Central memory CD8-positive, alpha-beta T cell (primary cell): ENCODE measurements around the gene RAB11FIP5.
A peak's percentile ranks its signal among the peaks of the same experiment; 100 is the strongest.

Experiments
- ATAC-seq: fragments of 150-1000 bp; cut with Tn5 transposase; replicated peaks from 2 replicates; pipeline ENCODE4 v1.10.0; 2022; ENCODE audit warnings: mild to moderate bottlenecking, moderate FRiP score, moderate number of reproducible peaks; ENCODE audit not compliant: poor library complexity, severe bottlenecking; ENCODE audit errors: extremely low read depth
- DNase-seq, 2 donors: peaks; one replicate each; pipeline ENCODE4 v3.0.0; 2021; ENCODE audit warnings: low spot score in 2 of 2
- H3K27ac Mint-ChIP-seq: one replicate; pipeline ENCODE4 v1.8.0; 2022; ENCODE audit warnings: low read depth, mild to moderate bottlenecking, moderate library complexity, mixed read lengths
- H3K27me3 Mint-ChIP-seq: one replicate; pipeline ENCODE4 v1.8.0; 2022; ENCODE audit warnings: mixed read lengths
- H3K36me3 Mint-ChIP-seq: one replicate; pipeline ENCODE4 v1.8.0; 2022; ENCODE audit warnings: mild to moderate bottlenecking, moderate library complexity, mixed read lengths; ENCODE audit not compliant: insufficient read depth
- H3K4me1 Mint-ChIP-seq: one replicate; pipeline ENCODE4 v1.8.0; 2022; ENCODE audit warnings: mixed read lengths
- H3K4me3 Mint-ChIP-seq: one replicate; pipeline ENCODE4 v1.8.0; 2022; ENCODE audit warnings: mild to moderate bottlenecking, moderate library complexity, mixed read lengths
- H3K9me3 Mint-ChIP-seq: one replicate; pipeline ENCODE4 v1.8.0; 2022; ENCODE audit warnings: mixed read lengths

Gene RAB11FIP5

GRCh38 chr2:73076701-73077423, 35.9 kb downstream of the RAB11FIP5 start:
- no peak overlapping the region for H3K4me3 Mint-ChIP-seq
- H3K27me3 Mint-ChIP-seq: no peaks in the 10 kb centered on the region
- H3K4me1 Mint-ChIP-seq: peaks cover 5% of the 10 kb centered on the region
- DNase-seq (no peak), ATAC-seq (no peak)
- H3K36me3 Mint-ChIP-seq: peaks cover 6% of the 10 kb centered on the region
- no peak overlapping the region for H3K27ac Mint-ChIP-seq
- H3K9me3 Mint-ChIP-seq: no peaks in the 10 kb centered on the region

- H3K4me3 Mint-ChIP-seq: no peak overlapping the region
- no peaks in the 10 kb centered on the region for H3K27me3 Mint-ChIP-seq
- DNase-seq: no peak
- H3K27ac Mint-ChIP-seq: no peak overlapping the region
- peaks cover 8% of the 10 kb centered on the region for H3K4me1 Mint-ChIP-seq
- H3K9me3 Mint-ChIP-seq: no peaks in the 10 kb centered on the region
- peaks cover 13% of the 10 kb centered on the region for H3K36me3 Mint-ChIP-seq
- ATAC-seq: no peak
Measured at GRCh38 chr2:73075477-73076373, 37.0 kb downstream of the RAB11FIP5 start.

GRCh38 chr2:73074110-73075069, 38.4 kb downstream of the RAB11FIP5 start:
- H3K27ac Mint-ChIP-seq: no peak overlapping the region
- DNase-seq (no peak), ATAC-seq (no peak)
- H3K27me3 Mint-ChIP-seq: no peaks in the 10 kb centered on the region
- H3K4me3 Mint-ChIP-seq: no peak overlapping the region
- H3K9me3 Mint-ChIP-seq: no peaks in the 10 kb centered on the region
- peaks cover 18% of the 10 kb centered on the region for H3K4me1 Mint-ChIP-seq
- H3K36me3 Mint-ChIP-seq: peaks cover 16% of the 10 kb centered on the region

GRCh38 chr2:73072416-73072815, 40.3 kb downstream of the RAB11FIP5 start:
- DNase-seq (no peak), ATAC-seq (no peak)
- H3K36me3 Mint-ChIP-seq: peaks cover 16% of the 10 kb centered on the region
- H3K9me3 Mint-ChIP-seq: no peaks in the 10 kb centered on the region
- peak overlapping the region; percentile 93 for H3K4me3 Mint-ChIP-seq
- peaks cover 28% of the 10 kb centered on the region for H3K4me1 Mint-ChIP-seq
- H3K27ac Mint-ChIP-seq: no peak overlapping the region
- no peaks in the 10 kb centered on the region for H3K27me3 Mint-ChIP-seq

- Mint-ChIP-seq H3K9me3 (no peaks in the 10 kb centered on the region), H3K27me3 (no peaks in the 10 kb centered on the region), H3K27ac (no peak overlapping the region), H3K4me3 (peak overlapping the region; percentile 93), H3K4me1 (peaks cover 28% of the 10 kb centered on the region), H3K36me3 (peaks cover 16% of the 10 kb centered on the region)
- DNase-seq: no peak
- no peak for ATAC-seq
Measured at GRCh38 chr2:73072129-73072395, 40.7 kb downstream of the RAB11FIP5 start.

- Mint-ChIP-seq H3K27ac (peak within 1 kb of the TSS; percentile 92), H3K27me3 (no peaks in the 10 kb centered on the region), H3K4me1 (peaks cover 28% of the 10 kb centered on the region), H3K4me3 (peak within 1 kb of the TSS; percentile 93), H3K36me3 (peaks cover 16% of the 10 kb centered on the region), H3K9me3 (no peaks in the 10 kb centered on the region)
- ATAC-seq: peak; percentile 91
- peak; percentile 88 to 96 for DNase-seq
Measured at GRCh38 chr2:73071360-73072128, 41.2 kb downstream of the RAB11FIP5 start, which contains the start of gene SFXN5. SFXN5 (minus strand) TSS chr2:73071712; CDS start chr2:73071705, 7 bp downstream.

GRCh38 chr2:73070643-73071359, 41.9 kb downstream of the RAB11FIP5 start:
- Mint-ChIP-seq H3K9me3 (no peaks in the 10 kb centered on the region), H3K4me1 (peaks cover 28% of the 10 kb centered on the region), H3K27me3 (no peaks in the 10 kb centered on the region), H3K4me3 (peak overlapping the region; percentile 93), H3K36me3 (peaks cover 12% of the 10 kb centered on the region), H3K27ac (peak overlapping the region; percentile 92)
- ATAC-seq (no peak), DNase-seq (peak in 1 of 2 donors; percentile 25)

GRCh38 chr2:73069855-73070642, 42.7 kb downstream of the RAB11FIP5 start:
- Mint-ChIP-seq H3K27ac (peak overlapping the region; percentile 16), H3K9me3 (no peaks in the 10 kb centered on the region), H3K36me3 (peaks cover 12% of the 10 kb centered on the region), H3K27me3 (no peaks in the 10 kb centered on the region), H3K4me3 (peak overlapping the region; percentile 93), H3K4me1 (peaks cover 28% of the 10 kb centered on the region)
- no peak for DNase-seq
- no peak for ATAC-seq

- Mint-ChIP-seq H3K9me3 (no peaks in the 10 kb centered on the region), H3K4me1 (peaks cover 28% of the 10 kb centered on the region), H3K4me3 (peak overlapping the region; percentile 93), H3K36me3 (peaks cover 12% of the 10 kb centered on the region), H3K27ac (peak overlapping the region; percentile 16), H3K27me3 (no peaks in the 10 kb centered on the region)
- DNase-seq (no peak), ATAC-seq (no peak)
Measured at GRCh38 chr2:73069041-73069854, 43.5 kb downstream of the RAB11FIP5 start.

- H3K4me3 Mint-ChIP-seq: no peak overlapping the region
- ATAC-seq (no peak), DNase-seq (no peak)
- peaks cover 28% of the 10 kb centered on the region for H3K4me1 Mint-ChIP-seq
- H3K27me3 Mint-ChIP-seq: no peaks in the 10 kb centered on the region
- H3K9me3 Mint-ChIP-seq: no peaks in the 10 kb centered on the region
- peaks cover 12% of the 10 kb centered on the region for H3K36me3 Mint-ChIP-seq
- no peak overlapping the region for H3K27ac Mint-ChIP-seq
Measured at GRCh38 chr2:73068147-73068546, 44.6 kb downstream of the RAB11FIP5 start.
